C4-2B (cell line): ENCODE results near the gene DLG2.

Experiments used
- CTCF ChIP-seq: fragments of 450-650 bp; conservative IDR thresholded peaks from 2 replicates; pipeline ENCODE4 v1.5.1; 2017; ENCODE audit warnings: mild to moderate bottlenecking
- ZFX ChIP-seq: fragments of 450-650 bp; IDR thresholded peaks from 2 replicates; pipeline ENCODE4 v1.6.1; 2017

DNA sequence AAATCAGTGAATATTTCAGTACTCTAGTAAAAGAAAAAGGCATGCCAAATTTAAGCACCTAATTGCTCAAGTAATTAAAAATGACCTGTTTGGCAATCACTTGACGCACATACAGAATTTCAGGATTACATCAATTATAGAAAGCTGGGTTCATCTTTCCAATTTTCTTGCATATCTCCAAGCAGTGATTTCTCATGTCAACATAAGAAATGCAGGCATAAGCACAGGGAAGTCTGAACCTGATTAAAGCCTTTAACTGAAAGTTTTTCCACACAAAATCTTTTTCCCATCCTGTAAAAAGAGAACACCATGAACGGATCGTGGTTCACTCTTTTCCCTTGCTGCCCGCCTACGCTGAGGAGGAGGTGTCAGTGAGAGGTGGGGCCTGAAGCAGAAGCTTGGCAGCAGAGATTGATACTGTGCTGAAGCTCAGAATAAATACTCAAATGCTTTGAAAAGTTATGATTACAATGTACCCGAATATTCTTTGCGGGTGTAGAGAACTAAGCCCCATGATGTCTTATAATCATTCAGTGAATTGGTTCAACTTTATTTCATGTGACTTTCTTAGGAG lies 1636.9 kb downstream of the DLG2 start:
- TF ChIP-seq CTCF (no peak), ZFX (no peak)
